GM12878 (cell line): ENCODE measurements around the gene CXCL17. TPM values are rescaled to one million over a fixed set of nuclear protein-coding genes. Genes with fewer than 3 reads are reported as not detected.

ENCODE experiments used
- ATAC-seq: fragments of 200-7000 bp; cut with Tn5 transposase; 3 replicates; pipeline ENCODE4 v1.9.1; 2020; ENCODE audit warnings: mild to moderate bottlenecking, moderate library complexity
- BruUV-seq: library from RNA; stranded (reverse); fragments of 400-500 nt; replicated peaks from 2 replicates; lab custom pipeline; 2021; lab: Mats Ljungman, UMichigan
- CTCF ChIA-PET: fragments of 300-600 bp; sonication (Branson Sonifier 250); formaldehyde crosslinking; extraction: SDS; loops from one replicate; lab custom pipeline; 2021; ENCODE audit warnings: inconsistent platforms; lab: Yijun Ruan, JAX
- POLR2A ChIA-PET: fragments of 350-600 bp; formaldehyde crosslinking; extraction: SDS; loops from one replicate; lab custom pipeline; 2021; ENCODE audit warnings: inconsistent platforms; lab: Charles Lee
- RAD21 ChIA-PET: fragments of 300-600 bp; sonication (Branson Sonifier 250); formaldehyde crosslinking; loops from one replicate; lab custom pipeline; 2023; ENCODE audit warnings: antibody characterized with exemption; ENCODE audit not compliant: unreplicated experiment; lab: Charles Lee
- SMC1A ChIA-PET: fragments of 300-600 bp; sonication (Branson Sonifier 250); formaldehyde crosslinking; loops from one replicate; lab custom pipeline; 2023; ENCODE audit not compliant: unreplicated experiment, uncharacterized antibody; lab: Charles Lee
- DNase-seq: peaks from one replicate; pipeline ENCODE4 v3.0.0-alpha.2; 2011; ENCODE audit warnings: low read depth, low spot score
- FAIRE-seq: peaks from 3 replicates; lab custom pipeline; 2011; peaks lifted over from hg19 to GRCh38; lab: Jason Lieb, UNC
- H2AFZ ChIP-seq: 2 replicates; pipeline ENCODE4 v1.6.0; 2011; ENCODE audit warnings: low read depth, low read length, control low read depth; ENCODE audit not compliant: control insufficient read depth
- H3K27ac ChIP-seq: 2 replicates; pipeline ENCODE4 v1.5.1; 2011; ENCODE audit warnings: control low read depth; ENCODE audit not compliant: control insufficient read depth, insufficient read depth
- H3K27me3 ChIP-seq, 2 experiments: replicated peaks in 1 of 2; 2 replicates each; pipeline versions ENCODE4 v1.6.0 to v1.6.1; 2011; ENCODE audit warnings: low read length in 1 of 2; ENCODE audit not compliant: control insufficient read depth in 2 of 2, insufficient read depth in 2 of 2
- H3K36me3 ChIP-seq, 2 experiments: 2 replicates each; pipeline ENCODE4 v1.5.1; 2011; ENCODE audit warnings: low read length in 1 of 2; ENCODE audit not compliant: control insufficient read depth in 2 of 2, insufficient read depth in 2 of 2
- H3K4me1 ChIP-seq: 2 replicates; pipeline ENCODE4 v1.6.1; 2011; ENCODE audit warnings: mild to moderate bottlenecking, low read length, moderate library complexity, mixed read lengths; ENCODE audit not compliant: control insufficient read depth, insufficient read depth
- H3K4me2 ChIP-seq: 2 replicates; pipeline ENCODE4 v1.6.0; 2011; ENCODE audit warnings: control low read depth; ENCODE audit not compliant: control insufficient read depth, insufficient read depth
- H3K4me3 ChIP-seq: fragments of 200-600 bp; sonication (generic); 2 replicates; pipeline ENCODE4 v1.5.1; 2016
- H3K79me2 ChIP-seq: 2 replicates; pipeline ENCODE4 v1.6.0; 2011; ENCODE audit warnings: low read length; ENCODE audit not compliant: control insufficient read depth, insufficient read depth
- H3K9ac ChIP-seq: 2 replicates; pipeline ENCODE4 v1.8.0; 2011; ENCODE audit warnings: low read length, control low read depth, mixed read lengths; ENCODE audit not compliant: control insufficient read depth, insufficient read depth
- H3K9me3 ChIP-seq: replicated peaks from 3 replicates; pipeline ENCODE4 v1.5.1; 2011; ENCODE audit warnings: mild to moderate bottlenecking, low read length; ENCODE audit not compliant: control insufficient read depth, insufficient read depth
- H4K20me1 ChIP-seq: 2 replicates; pipeline ENCODE4 v1.6.0; 2011; ENCODE audit not compliant: control insufficient read depth, insufficient read depth
- CUX1 ChIP-seq: IDR thresholded peaks from 2 replicates; pipeline ENCODE4 v1.6.1; 2012; ENCODE audit warnings: improper control_type of control experiment, low read depth, low read length; ENCODE audit not compliant: insufficient replicate concordance
- GABPA ChIP-seq: IDR thresholded peaks from 2 replicates; pipeline ENCODE4 v1.6.1; 2014; ENCODE audit warnings: antibody characterized with exemption, low read depth, mild to moderate bottlenecking, inconsistent platforms
- NFYB ChIP-seq: IDR thresholded peaks from 2 replicates; pipeline ENCODE4 v1.6.1; 2011; ENCODE audit warnings: low read depth, mild to moderate bottlenecking, low read length, improper control_type of control experiment, moderate library complexity; ENCODE audit not compliant: insufficient read depth
- STAT3 ChIP-seq: IDR thresholded peaks from 2 replicates; pipeline ENCODE4 v1.6.1; 2011; ENCODE audit warnings: low read depth, low read length, improper control_type of control experiment
- WGBS: methylation state at CpG from one replicate; pipeline ENCODE4 v1.1.6; 2016; ENCODE audit warnings: low lambda C conversion rate; ENCODE audit not compliant: insufficient replicate concordance, insufficient coverage; ENCODE audit errors: missing lambda C conversion rate; 5-methylcytosine and 5-hydroxymethylcytosine counted together
- in situ Hi-C: fragments of 300-500 bp; cut with MboI; formaldehyde crosslinking; loops from 9 replicates; pipeline ENCODE4 v1.14.3; 2018; ENCODE audit warnings: mixed read lengths
- intact Hi-C: fragments of 100-400 bp; cut with micrococcal nuclease; formaldehyde crosslinking; loops from one replicate; pipeline ENCODE4 v1.14.2; 2022; ENCODE audit not compliant: unreplicated experiment
- polyA plus RNA-seq, 11 experiments: library from polyadenylated mRNA; depleted of rRNA in 4 of 11; unstranded in 6 of 11; stranded (reverse) in 5 of 11; fragments of >200 nt; fragmentation: Nextera tagmentation in 4 of 11; fragmentation: Illumina TruSeq in 1 of 11; extraction: Ambion mirVana in 4 of 11; extraction: Trizol in 1 of 11; gene quantifications; 1 replicate in 1 of 11; 2 replicates in 10 of 11; pipeline versions ENCODE4 v1.2.1 to v1.2.3, GENCODE V29; 2011 to 2016; ENCODE audit warnings: inconsistent platforms in 2 of 11, missing spikeins in 2 of 11, low read depth in 1 of 11
- total RNA-seq, 4 experiments: library from RNA; depleted of rRNA in 3 of 4; stranded (reverse); fragments of >200 nt in 3 of 4; fragmentation: Illumina TruSeq in 1 of 4; extraction: Trizol in 1 of 4; gene quantifications; 2 replicates each; pipeline versions ENCODE4 v1.2.1 to v1.2.3, GENCODE V29; 2013 to 2021

CXCL17 gene
- total and polyA plus RNA-seq, 10 of the 15 experiments (the other 5 are each of a cell fraction or from before 2014, with no cell fraction given) = 0.13 to 0.24 (median 0.15) TPM; not detected in 7

GRCh38 chr19:42392165-42392564 lies 50.6 kb downstream of the CXCL17 start (continued):
- TF ChIP-seq CUX1 (no peak), NFYB (no peak), GABPA (no peak)

- BruUV-seq = no TSS peak
- no peak within 1 kb of the TSS for H3K4me3 ChIP-seq
- H3K4me2 ChIP-seq = no peak within 1 kb of the TSS
- TF ChIP-seq STAT3 = no peak
- TF ChIP-seq, all 136 proteins: peak for 0
- Histone ChIP-seq H3K27ac (no peak within 1 kb of the TSS), H3K79me2 (no peaks in the 10 kb centered on the region), H3K4me1 (no peaks in the 10 kb centered on the region), H3K9me3 (no peaks in the 10 kb centered on the region), H3K9ac (no peak within 1 kb of the TSS), H3K27me3 (peaks cover 0 to 2% of the 10 kb centered on the region in 2 experiments; a peak in 2 of 4 replicates), H4K20me1 (no peaks in the 10 kb centered on the region), H2AFZ (no peak within 1 kb of the TSS), H3K36me3 (no peaks in the 10 kb centered on the region)
- no peak for ATAC-seq
- CTCF ChIA-PET = no interaction called here
- FAIRE-seq = no peak
- POLR2A ChIA-PET = no interaction called here
- SMC1A ChIA-PET = interaction anchor here (0.5 kb wide), 1 partner anchor 533 kb away, joined by 3 read pairs; no protein-coding TSS in a partner anchor
- in situ Hi-C loops = no loop called here
- RAD21 ChIA-PET = no interaction called here
- intact Hi-C loops = no loop called here
- DNase-seq = no peak
- 38% methylated on average over 10 of the region's 12 CpGs for whole genome bisulfite sequencing
Measured at GRCh38 chr19:42389899-42390298, 52.8 kb downstream of the CXCL17 start, which contains the start of gene CNFN. CNFN (minus strand) TSS chr19:42390297; CDS start chr19:42389037, 1,260 bp downstream.
